ENCODE data around the gene PTGES3.

- TF ChIP-seq CTCF (IDR thresholded peaks at IDR 0.05) (no peak), EP300 (IDR thresholded peaks at IDR 0.05) (no peak)
These were observed 17.2 kb downstream of the PTGES3 start for GRCh38 chr12:56670836-56671235.

All from sigmoid colon (tissue), 4 donors.